ENCODE data around the gene PAFAH1B2.
"Not testable (repeated sequence)": the region's sequence is repeated elsewhere in the genome, so short reads cannot be mapped to it uniquely, and the experiment has no call there.

DNA sequence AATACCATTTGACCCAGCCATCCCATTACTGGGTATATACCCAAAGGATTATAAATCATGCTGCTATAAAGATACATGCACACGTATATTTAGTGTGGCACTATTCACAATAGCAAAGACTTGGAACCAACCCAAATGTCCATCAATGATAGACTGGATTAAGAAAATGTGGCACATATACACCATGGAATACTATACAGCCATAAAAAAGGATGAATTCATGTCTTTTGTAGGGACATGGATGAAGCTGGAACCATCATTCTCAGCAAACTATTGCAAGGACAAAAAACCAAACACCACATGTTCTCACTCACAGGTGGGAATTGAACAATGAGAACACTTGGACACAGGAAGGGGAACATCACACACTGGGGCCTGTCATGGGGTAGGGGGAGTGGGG lies 31.1 kb upstream of the PAFAH1B2 start:
- TF ChIP-seq YY1 (IDR thresholded peaks at IDR 0.05; ENCODE audit: insufficient read depth, insufficient read length); ZNF274 (IDR thresholded peaks at IDR 0.05; ENCODE audit: low read depth, low read length); SUZ12 (IDR thresholded peaks at IDR 0.05; ENCODE audit: extremely low read depth, insufficient read depth, insufficient read length): not testable (repeated sequence)
